ENCODE measurements around the gene TMEM129.

Gene TMEM129

GRCh38 chr4:1721003-1721665 lies at the start of gene TMEM129, which contains the start of gene TACC3:
Gene TMEM129 (minus strand): TSS chr4:1721323. CDS start chr4:1720837, 486 bp downstream.
Gene TACC3 (plus strand): TSS chr4:1721521. CDS start chr4:1723422, 1,901 bp downstream.
- DNase-seq, result peak; percentile 98

- DNase-seq, result no peak
These were observed 49.7 kb upstream of the TMEM129 start for GRCh38 chr4:1770791-1771231.

- DNase-seq, result no peak
These were observed 49.1 kb upstream of the TMEM129 start for GRCh38 chr4:1770245-1770644.

GRCh38 chr4:1769692-1770091 lies 48.6 kb upstream of the TMEM129 start:
- no peak for DNase-seq

- no peak for DNase-seq
These were observed 47.4 kb upstream of the TMEM129 start for GRCh38 chr4:1768367-1769034.

GRCh38 chr4:1767770-1768366 lies 46.7 kb upstream of the TMEM129 start:
- DNase-seq, result no peak

GRCh38 chr4:1767061-1767769 lies 46.1 kb upstream of the TMEM129 start:
- DNase-seq, result no peak

- no peak for DNase-seq
These were observed 45.3 kb upstream of the TMEM129 start for GRCh38 chr4:1766106-1767060.

GRCh38 chr4:1765409-1766072 lies 44.4 kb upstream of the TMEM129 start:
- no peak for DNase-seq

GRCh38 chr4:1764670-1765069 lies 43.5 kb upstream of the TMEM129 start:
- no peak for DNase-seq

GRCh38 chr4:1763550-1764080 lies 42.5 kb upstream of the TMEM129 start:
- DNase-seq, result no peak

GRCh38 chr4:1763070-1763549 lies 42.0 kb upstream of the TMEM129 start:
- no peak for DNase-seq

GRCh38 chr4:1762264-1763010 lies 41.3 kb upstream of the TMEM129 start:
- DNase-seq, result no peak

- no peak for DNase-seq
These were observed 40.1 kb upstream of the TMEM129 start for GRCh38 chr4:1761130-1761689.

GRCh38 chr4:1760521-1761071 lies 39.5 kb upstream of the TMEM129 start:
- no peak for DNase-seq

- no peak for DNase-seq
These were observed 38.7 kb upstream of the TMEM129 start for GRCh38 chr4:1759818-1760223.

GRCh38 chr4:1759170-1759817 lies 38.2 kb upstream of the TMEM129 start:
- DNase-seq, result no peak

GRCh38 chr4:1758306-1759121 lies 37.4 kb upstream of the TMEM129 start:
- DNase-seq, result no peak
